ENCODE results near the gene TCN2. TPM values are rescaled to one million over a fixed set of nuclear protein-coding genes. Genes with fewer than 3 reads are reported as not detected.
"Not testable (repeated sequence)": the region's sequence is repeated elsewhere in the genome, so short reads cannot be mapped to it uniquely, and the experiment has no call there.

Gene TCN2
- total RNA-seq, 1 donor from 2014 or later: 15.5 TPM

GRCh38 chr22:30626413-30626812, 19.4 kb downstream of the TCN2 start:
- H3K36me3 Mint-ChIP-seq: peaks cover 5% of the 10 kb centered on the region
- peaks cover 3% of the 10 kb centered on the region for H3K4me1 Mint-ChIP-seq
- TF ChIP-seq CTCF (IDR thresholded peaks at IDR 0.05; ENCODE audit: unreplicated experiment): no peak
- no peak overlapping the region for H3K27ac Mint-ChIP-seq
- H3K27me3 Mint-ChIP-seq (ENCODE audit: low read depth): no peaks in the 10 kb centered on the region
- no peaks in the 10 kb centered on the region for H3K9me3 Mint-ChIP-seq
- no peak overlapping the region for H3K4me3 Mint-ChIP-seq
- no peak for DNase-seq (ENCODE audit: low spot score in 2 of 2, unreplicated experiment in 2 of 2)

GRCh38 chr22:30627471-30627870, 20.5 kb downstream of the TCN2 start:
- TF ChIP-seq CTCF (IDR thresholded peaks at IDR 0.05; ENCODE audit: unreplicated experiment): no peak
- H3K36me3 Mint-ChIP-seq: peaks cover 3% of the 10 kb centered on the region
- H3K9me3 Mint-ChIP-seq: no peaks in the 10 kb centered on the region
- no peak overlapping the region for H3K27ac Mint-ChIP-seq
- no peaks in the 10 kb centered on the region for H3K27me3 Mint-ChIP-seq (ENCODE audit: low read depth)
- peaks cover 3% of the 10 kb centered on the region for H3K4me1 Mint-ChIP-seq
- no peak for DNase-seq (ENCODE audit: low spot score in 2 of 2, unreplicated experiment in 2 of 2)
- no peak overlapping the region for H3K4me3 Mint-ChIP-seq

GRCh38 chr22:30628491-30628890, 21.5 kb downstream of the TCN2 start:
- TF ChIP-seq CTCF (IDR thresholded peaks at IDR 0.05; ENCODE audit: unreplicated experiment): no peak
- DNase-seq (ENCODE audit: low spot score in 2 of 2, unreplicated experiment in 2 of 2): no peak
- Mint-ChIP-seq H3K27ac (peak overlapping the region; percentile 51), H3K36me3 (no peaks in the 10 kb centered on the region), H3K4me3 (no peak overlapping the region), H3K4me1 (peaks cover 3% of the 10 kb centered on the region), H3K9me3 (no peaks in the 10 kb centered on the region), H3K27me3 (ENCODE audit: low read depth) (no peaks in the 10 kb centered on the region)

GRCh38 chr22:30631469-30631868, 24.5 kb downstream of the TCN2 start:
- not testable (repeated sequence) for H3K9me3 Mint-ChIP-seq; H3K27ac Mint-ChIP-seq; H3K36me3 Mint-ChIP-seq; H3K4me1 Mint-ChIP-seq; DNase-seq (ENCODE audit: low spot score in 2 of 2, unreplicated experiment in 2 of 2); H3K4me3 Mint-ChIP-seq; H3K27me3 Mint-ChIP-seq (ENCODE audit: low read depth)

- peak overlapping the region; percentile 62 for H3K4me3 Mint-ChIP-seq
- H3K36me3 Mint-ChIP-seq: peaks cover 2% of the 10 kb centered on the region
- peak; percentile 74 to 92 for DNase-seq (ENCODE audit: low spot score in 2 of 2, unreplicated experiment in 2 of 2)
- peak; percentile 96 for TF ChIP-seq CTCF (IDR thresholded peaks at IDR 0.05; ENCODE audit: unreplicated experiment)
- H3K9me3 Mint-ChIP-seq: no peaks in the 10 kb centered on the region
- no peaks in the 10 kb centered on the region for H3K27me3 Mint-ChIP-seq (ENCODE audit: low read depth)
- H3K4me1 Mint-ChIP-seq: peaks cover 8% of the 10 kb centered on the region
- peak overlapping the region; percentile 41 for H3K27ac Mint-ChIP-seq
Measured at GRCh38 chr22:30634471-30635233, 27.7 kb downstream of the TCN2 start.

GRCh38 chr22:30635273-30636225, 28.6 kb downstream of the TCN2 start, which contains the start of gene SLC35E4:
Gene SLC35E4 (plus strand): TSS chr22:30635781. CDS start chr22:30636451, 670 bp downstream.
- H3K4me3 Mint-ChIP-seq: peak within 1 kb of the TSS; percentile 74
- H3K27me3 Mint-ChIP-seq (ENCODE audit: low read depth): no peaks in the 10 kb centered on the region

More at GRCh38 chr22:30635273-30636225, 28.6 kb downstream of the TCN2 start, which contains the start of gene SLC35E4:
- TF ChIP-seq CTCF (IDR thresholded peaks at IDR 0.05; ENCODE audit: unreplicated experiment): no peak
- Mint-ChIP-seq H3K27ac (peak within 1 kb of the TSS; percentile 89), H3K36me3 (peaks cover 2% of the 10 kb centered on the region), H3K4me1 (peaks cover 8% of the 10 kb centered on the region), H3K9me3 (no peaks in the 10 kb centered on the region)
- DNase-seq (ENCODE audit: low spot score in 2 of 2, unreplicated experiment in 2 of 2): peak; percentile 85 to 93

Measured in mesothelial cell of epicardium (in vitro differentiated cells).